DOHH2 (cell line): ENCODE results near the gene ZBED3.

Experiments used
- CTCF ChIP-seq: fragments of 200-600 bp; sonication (generic); IDR thresholded peaks from one replicate; pipeline ENCODE4 v1.5.1; 2014; ENCODE audit warnings: antibody characterized with exemption, mild to moderate bottlenecking, low read depth, low read length; ENCODE audit not compliant: poor library complexity, severe bottlenecking
- EZH2phosphoT487 ChIP-seq: fragments of 200-600 bp; sonication (generic); IDR thresholded peaks from 2 replicates; pipeline ENCODE4 v1.6.1; 2017; ENCODE audit warnings: borderline replicate concordance, mild to moderate bottlenecking, antibody characterized with exemption, low read length, moderate library complexity, mixed read lengths

GRCh38 chr5:77123057-77123456, 36.0 kb upstream of the ZBED3 start:
- TF ChIP-seq CTCF, result no peak
- TF ChIP-seq EZH2phosphoT487, result no peak
